Astrocyte (in vitro differentiated cells and primary cell): ENCODE measurements around the gene LHFPL3. TPM values are rescaled to one million over a fixed set of nuclear protein-coding genes. Genes with fewer than 3 reads are reported as not detected.

Experiments
- DNase-seq: peaks from one replicate; pipeline ENCODE4 v3.0.0-alpha.2; 2010; ENCODE audit warnings: low read depth
- FAIRE-seq: peaks from 2 replicates; lab custom pipeline; 2011; peaks lifted over from hg19 to GRCh38; lab: Jason Lieb, UNC
- H2AFZ ChIP-seq: 2 replicates; pipeline ENCODE4 v1.6.0; 2012; ENCODE audit warnings: low read depth, low read length, inconsistent platforms
- H3K27ac ChIP-seq: 2 replicates; pipeline ENCODE4 v1.5.1; 2011; ENCODE audit warnings: low read depth, low read length, inconsistent platforms
- H3K27me3 ChIP-seq: 2 replicates; pipeline ENCODE4 v1.6.0; 2011; ENCODE audit warnings: low read length, inconsistent platforms; ENCODE audit not compliant: insufficient read depth
- H3K36me3 ChIP-seq: 2 replicates; pipeline ENCODE4 v1.5.1; 2011; ENCODE audit warnings: low read length, inconsistent platforms; ENCODE audit not compliant: insufficient read depth
- H3K4me1 ChIP-seq: 2 replicates; pipeline ENCODE4 v1.5.1; 2011; ENCODE audit warnings: low read length, inconsistent platforms; ENCODE audit not compliant: insufficient read depth
- H3K4me2 ChIP-seq: 2 replicates; pipeline ENCODE4 v1.6.0; 2012; ENCODE audit warnings: low read length, inconsistent platforms
- H3K4me3 ChIP-seq: 2 replicates; pipeline ENCODE4 v1.5.1; 2011; ENCODE audit warnings: low read depth, mild to moderate bottlenecking, low read length, inconsistent platforms; ENCODE audit not compliant: insufficient read depth
- H3K79me2 ChIP-seq: 2 replicates; pipeline ENCODE4 v1.6.0; 2012; ENCODE audit warnings: mild to moderate bottlenecking, low read length, inconsistent platforms; ENCODE audit not compliant: insufficient read depth
- H3K9ac ChIP-seq: 2 replicates; pipeline ENCODE4 v1.6.0; 2012; ENCODE audit warnings: mild to moderate bottlenecking, low read length, inconsistent platforms
- H3K9me3 ChIP-seq: 2 replicates; pipeline ENCODE4 v1.5.1; 2012; ENCODE audit warnings: low read depth, mild to moderate bottlenecking, low read length, inconsistent platforms; ENCODE audit not compliant: insufficient read depth
- H4K20me1 ChIP-seq: 2 replicates; pipeline ENCODE4 v1.6.0; 2012; ENCODE audit warnings: low read length, inconsistent platforms; ENCODE audit not compliant: insufficient read depth
- H3K27ac Mint-ChIP-seq: one replicate; pipeline ENCODE4 v1.8.0; 2021; ENCODE audit warnings: mild to moderate bottlenecking, mixed read lengths; ENCODE audit not compliant: unreplicated experiment
- H3K27me3 Mint-ChIP-seq: one replicate; pipeline ENCODE4 v1.8.0; 2021; ENCODE audit warnings: low read depth, mixed read lengths; ENCODE audit not compliant: unreplicated experiment
- H3K36me3 Mint-ChIP-seq: one replicate; pipeline ENCODE4 v1.8.0; 2021; ENCODE audit warnings: low read depth, mixed read lengths; ENCODE audit not compliant: unreplicated experiment
- H3K4me1 Mint-ChIP-seq: one replicate; pipeline ENCODE4 v1.8.0; 2021; ENCODE audit warnings: low read depth, mixed read lengths; ENCODE audit not compliant: unreplicated experiment
- H3K4me3 Mint-ChIP-seq: one replicate; pipeline ENCODE4 v1.8.0; 2021; ENCODE audit warnings: mild to moderate bottlenecking, moderate library complexity, mixed read lengths; ENCODE audit not compliant: unreplicated experiment
- H3K9me3 Mint-ChIP-seq: one replicate; pipeline ENCODE4 v1.8.0; 2021; ENCODE audit warnings: mild to moderate bottlenecking, mixed read lengths; ENCODE audit not compliant: unreplicated experiment
- CTCF ChIP-seq: IDR thresholded peaks from 2 replicates; pipeline ENCODE4 v1.5.1; 2011; ENCODE audit warnings: low read depth, mild to moderate bottlenecking, inconsistent platforms, low read length, moderate library complexity; ENCODE audit not compliant: insufficient read depth
- EZH2 ChIP-seq: IDR thresholded peaks from 2 replicates; pipeline ENCODE4 v1.6.1; 2012; ENCODE audit warnings: mild to moderate bottlenecking, low read length, inconsistent platforms; ENCODE audit not compliant: insufficient read depth
- total RNA-seq: library from RNA; stranded (reverse); gene quantifications from 2 replicates; pipeline ENCODE4 v1.2.1, GENCODE V29; 2021

LHFPL3 gene
- total RNA-seq, 1 donor from 2014 or later: not detected

GRCh38 chr7:104807671-104808070 is 479.3 kb downstream of the LHFPL3 start:
- no peaks in the 10 kb centered on the region for H3K27me3 ChIP-seq
- FAIRE-seq (no peak), DNase-seq (no peak)
- H3K9me3 Mint-ChIP-seq: no peaks in the 10 kb centered on the region
- no peaks in the 10 kb centered on the region for H3K4me1 Mint-ChIP-seq
- H2AFZ ChIP-seq: no peak overlapping the region
- no peaks in the 10 kb centered on the region for H3K9me3 ChIP-seq
- no peak overlapping the region for H3K27ac Mint-ChIP-seq
- no peak overlapping the region for H3K27ac ChIP-seq
- H3K4me3 Mint-ChIP-seq: no peak overlapping the region
- H3K4me1 ChIP-seq: no peaks in the 10 kb centered on the region
- H4K20me1 ChIP-seq: no peaks in the 10 kb centered on the region
- no peaks in the 10 kb centered on the region for H3K79me2 ChIP-seq
- no peak overlapping the region for H3K4me3 ChIP-seq
- H3K36me3 Mint-ChIP-seq: no peaks in the 10 kb centered on the region
- no peak for TF ChIP-seq EZH2
- no peak for TF ChIP-seq CTCF
- no peak overlapping the region for H3K9ac ChIP-seq
- no peak overlapping the region for H3K4me2 ChIP-seq
- peaks cover 8% of the 10 kb centered on the region for H3K27me3 Mint-ChIP-seq
- H3K36me3 ChIP-seq: no peaks in the 10 kb centered on the region

- no peaks in the 10 kb centered on the region for H4K20me1 ChIP-seq
- no peak overlapping the region for H3K4me3 ChIP-seq
- H3K9ac ChIP-seq: no peak overlapping the region
- Mint-ChIP-seq H3K4me3 (no peak overlapping the region), H3K36me3 (no peaks in the 10 kb centered on the region), H3K4me1 (no peaks in the 10 kb centered on the region), H3K27me3 (peaks cover 8% of the 10 kb centered on the region), H3K9me3 (no peaks in the 10 kb centered on the region), H3K27ac (no peak overlapping the region)
- DNase-seq: no peak
- FAIRE-seq: no peak
- H3K79me2 ChIP-seq: no peaks in the 10 kb centered on the region
- H3K36me3 ChIP-seq: no peaks in the 10 kb centered on the region
- H3K4me2 ChIP-seq: no peak overlapping the region
- H3K27me3 ChIP-seq: no peaks in the 10 kb centered on the region
- H3K27ac ChIP-seq: no peak overlapping the region
- H3K9me3 ChIP-seq: no peaks in the 10 kb centered on the region
- no peaks in the 10 kb centered on the region for H3K4me1 ChIP-seq
- TF ChIP-seq EZH2 (no peak), CTCF (no peak)
- H2AFZ ChIP-seq: no peak overlapping the region
These were observed 481.5 kb downstream of the LHFPL3 start for GRCh38 chr7:104809906-104810305.

- FAIRE-seq: no peak
These were observed 485.7 kb downstream of the LHFPL3 start for GRCh38 chr7:104814126-104814525.

More at GRCh38 chr7:104814126-104814525, 485.7 kb downstream of the LHFPL3 start:
- Histone ChIP-seq H4K20me1 (no peaks in the 10 kb centered on the region), H3K36me3 (no peaks in the 10 kb centered on the region), H3K9ac (no peak overlapping the region), H3K27ac (no peak overlapping the region), H3K4me2 (no peak overlapping the region), H3K4me3 (no peak overlapping the region), H3K79me2 (no peaks in the 10 kb centered on the region), H3K4me1 (no peaks in the 10 kb centered on the region), H2AFZ (no peak overlapping the region), H3K27me3 (no peaks in the 10 kb centered on the region), H3K9me3 (no peaks in the 10 kb centered on the region)
- no peaks in the 10 kb centered on the region for H3K4me1 Mint-ChIP-seq
- peaks cover 11% of the 10 kb centered on the region for H3K27me3 Mint-ChIP-seq
- no peaks in the 10 kb centered on the region for H3K36me3 Mint-ChIP-seq
- TF ChIP-seq CTCF (no peak), EZH2 (no peak)
- H3K9me3 Mint-ChIP-seq: peaks cover 2% of the 10 kb centered on the region
- no peak overlapping the region for H3K4me3 Mint-ChIP-seq
- DNase-seq: no peak
- no peak overlapping the region for H3K27ac Mint-ChIP-seq
